Brain microvascular endothelial cell (primary cell): ENCODE data around the gene SEMA3D.
A peak's percentile ranks its signal among the peaks of the same experiment; 100 is the strongest.

Source experiments
- DNase-seq: peaks from one replicate; pipeline ENCODE4 v3.0.0-alpha.2; 2020
- H3K27ac ChIP-seq: fragments of 250-450 bp; sonication (Bioruptor Pico); 2 replicates; pipeline ENCODE4 v1.5.1; 2020; ENCODE audit warnings: mild to moderate bottlenecking, moderate library complexity
- H3K27me3 ChIP-seq: fragments of 250-450 bp; sonication (Bioruptor Pico); replicated peaks from 2 replicates; pipeline ENCODE4 v1.5.1; 2020; ENCODE audit warnings: mild to moderate bottlenecking
- H3K36me3 ChIP-seq: fragments of 250-450 bp; sonication (Bioruptor Pico); replicated peaks from 2 replicates; pipeline ENCODE4 v1.5.1; 2020; ENCODE audit warnings: mild to moderate bottlenecking
- H3K4me3 ChIP-seq: 2 replicates; pipeline ENCODE4 v1.5.1; 2011; ENCODE audit warnings: low read depth, mild to moderate bottlenecking, control low read depth, low read length, moderate library complexity
- in situ Hi-C: cut with HindIII; loops from 2 replicates; pipeline ENCODE4 v1.10.0; 2017; ENCODE audit warnings: low sequenced_read_pairs, low pct_ligation_motif_present
- TF ChIP-seq, protein P1 (sequence below): IDR thresholded peaks from 2 replicates; pipeline ENCODE4 v1.5.1; 2011; ENCODE audit warnings: low read depth, mild to moderate bottlenecking, moderate library complexity, low read length, control low read depth, inconsistent platforms; ENCODE audit errors: missing control alignments

SEMA3D gene

DNA sequence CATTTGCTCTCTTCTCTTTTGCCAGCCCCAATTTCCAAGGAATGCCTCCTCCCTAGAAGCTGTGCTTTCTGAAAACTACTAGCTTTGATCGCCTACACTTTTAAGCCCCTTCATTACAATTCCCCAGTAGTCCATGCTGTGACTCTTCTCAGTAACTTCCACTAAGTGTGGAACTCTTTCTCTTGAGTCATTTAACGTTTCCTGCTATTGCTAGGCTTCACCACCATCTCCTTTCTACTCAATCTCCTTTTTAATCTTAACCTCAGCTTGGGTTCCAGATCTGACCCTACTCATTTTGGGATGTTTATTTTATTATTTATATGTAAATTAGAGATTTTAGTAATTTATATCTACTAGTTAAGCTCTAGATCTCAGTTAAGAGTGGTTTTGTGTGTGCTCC lies 14.4 kb upstream of the SEMA3D start:
- in situ Hi-C loops: no loop called here
- DNase-seq: no peak

DNA sequence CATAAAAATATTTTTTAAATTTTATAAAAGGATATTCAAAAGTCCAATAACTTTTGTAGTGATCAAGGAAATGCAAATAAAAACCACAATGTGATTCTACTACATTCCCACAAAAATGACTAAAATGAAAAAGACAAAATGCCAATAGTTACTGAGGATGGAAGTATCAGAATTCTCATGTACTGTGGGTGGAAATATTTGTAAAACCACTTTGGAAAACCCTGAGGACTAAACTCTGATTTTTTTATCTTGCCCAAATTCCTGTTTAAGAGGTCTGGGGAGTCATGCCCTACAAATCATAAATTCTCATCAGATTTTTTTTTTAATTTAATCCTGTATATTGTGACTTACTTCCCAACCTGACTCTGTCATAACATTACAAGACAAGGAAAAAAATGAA lies 9.8 kb upstream of the SEMA3D start:
- H3K4me3 ChIP-seq: no peak overlapping the region
- DNase-seq: no peak
- in situ Hi-C loops: loop anchor here (25.0 kb wide), 1 partner anchor 134 kb away; no protein-coding TSS in a partner anchor
- no peaks in the 10 kb centered on the region for H3K27me3 ChIP-seq
- no peak overlapping the region for H3K27ac ChIP-seq
- TF ChIP-seq, protein P1, sequence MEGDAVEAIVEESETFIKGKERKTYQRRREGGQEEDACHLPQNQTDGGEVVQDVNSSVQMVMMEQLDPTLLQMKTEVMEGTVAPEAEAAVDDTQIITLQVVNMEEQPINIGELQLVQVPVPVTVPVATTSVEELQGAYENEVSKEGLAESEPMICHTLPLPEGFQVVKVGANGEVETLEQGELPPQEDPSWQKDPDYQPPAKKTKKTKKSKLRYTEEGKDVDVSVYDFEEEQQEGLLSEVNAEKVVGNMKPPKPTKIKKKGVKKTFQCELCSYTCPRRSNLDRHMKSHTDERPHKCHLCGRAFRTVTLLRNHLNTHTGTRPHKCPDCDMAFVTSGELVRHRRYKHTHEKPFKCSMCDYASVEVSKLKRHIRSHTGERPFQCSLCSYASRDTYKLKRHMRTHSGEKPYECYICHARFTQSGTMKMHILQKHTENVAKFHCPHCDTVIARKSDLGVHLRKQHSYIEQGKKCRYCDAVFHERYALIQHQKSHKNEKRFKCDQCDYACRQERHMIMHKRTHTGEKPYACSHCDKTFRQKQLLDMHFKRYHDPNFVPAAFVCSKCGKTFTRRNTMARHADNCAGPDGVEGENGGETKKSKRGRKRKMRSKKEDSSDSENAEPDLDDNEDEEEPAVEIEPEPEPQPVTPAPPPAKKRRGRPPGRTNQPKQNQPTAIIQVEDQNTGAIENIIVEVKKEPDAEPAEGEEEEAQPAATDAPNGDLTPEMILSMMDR: no peak
- H3K36me3 ChIP-seq: no peaks in the 10 kb centered on the region

More for the DNA sequence above, 14.4 kb upstream of the SEMA3D start:
- Histone ChIP-seq H3K27me3 (no peaks in the 10 kb centered on the region), H3K4me3 (no peak overlapping the region), H3K27ac (no peak overlapping the region), H3K36me3 (no peaks in the 10 kb centered on the region)
- TF ChIP-seq, protein P1: no peak

DNA sequence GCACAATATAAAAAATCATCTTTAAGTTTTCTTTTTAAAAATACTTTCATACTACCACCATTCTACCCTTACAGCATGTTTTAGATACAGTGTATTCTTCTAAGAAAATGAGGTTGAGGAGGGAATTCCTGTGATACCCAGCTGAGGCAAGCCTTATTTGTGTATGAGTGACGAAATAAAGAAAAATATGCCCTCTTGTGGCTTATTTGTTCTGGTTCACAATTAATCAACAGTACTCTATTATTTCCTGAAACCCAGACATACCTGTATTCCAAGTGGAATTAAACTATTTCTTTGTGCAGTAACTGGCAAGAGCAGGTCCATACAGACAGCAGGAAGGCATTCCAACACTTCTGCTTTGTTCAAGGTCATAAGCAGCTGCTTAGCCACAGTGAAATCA lies 4.5 kb upstream of the SEMA3D start:
- TF ChIP-seq, protein P1: peak; percentile 36
- in situ Hi-C loops: loop anchor here (25.0 kb wide), 1 partner anchor 129 kb away; no protein-coding TSS in a partner anchor
- DNase-seq: no peak

DNA sequence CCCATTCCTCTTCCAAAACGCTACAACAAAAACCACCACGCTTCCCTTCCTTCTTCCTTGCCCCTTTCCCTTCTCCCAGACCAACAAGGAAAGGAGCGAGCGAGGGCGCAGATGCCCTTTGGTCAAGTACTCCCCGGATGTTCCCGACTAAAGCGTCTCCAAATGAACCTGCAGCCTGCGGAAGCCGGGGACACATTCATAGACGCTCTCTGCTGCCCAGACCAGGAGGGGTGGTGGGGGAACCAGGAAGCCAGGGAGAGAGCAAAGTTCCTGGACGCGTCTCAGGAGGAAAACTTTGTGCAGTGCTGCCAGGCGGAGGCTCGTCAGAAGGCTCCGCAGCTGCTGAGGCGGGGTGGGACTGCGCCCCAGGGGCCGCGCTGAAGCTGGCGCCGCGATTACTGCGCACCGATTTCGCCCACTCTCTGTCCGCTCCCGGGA lies 754 bp downstream of the SEMA3D start:
- DNase-seq: peak; percentile 18
- H3K27ac ChIP-seq: no peak overlapping the region
- no peaks in the 10 kb centered on the region for H3K27me3 ChIP-seq
- TF ChIP-seq, protein P1: no peak
- in situ Hi-C loops: loop anchor here (25.0 kb wide), 1 partner anchor 124 kb away; no protein-coding TSS in a partner anchor
- peak overlapping the region; percentile 72 for H3K4me3 ChIP-seq
- no peaks in the 10 kb centered on the region for H3K36me3 ChIP-seq

More for the DNA sequence above, 4.5 kb upstream of the SEMA3D start:
- Histone ChIP-seq H3K4me3 (no peak overlapping the region), H3K27ac (no peak overlapping the region), H3K27me3 (no peaks in the 10 kb centered on the region), H3K36me3 (no peaks in the 10 kb centered on the region)

DNA sequence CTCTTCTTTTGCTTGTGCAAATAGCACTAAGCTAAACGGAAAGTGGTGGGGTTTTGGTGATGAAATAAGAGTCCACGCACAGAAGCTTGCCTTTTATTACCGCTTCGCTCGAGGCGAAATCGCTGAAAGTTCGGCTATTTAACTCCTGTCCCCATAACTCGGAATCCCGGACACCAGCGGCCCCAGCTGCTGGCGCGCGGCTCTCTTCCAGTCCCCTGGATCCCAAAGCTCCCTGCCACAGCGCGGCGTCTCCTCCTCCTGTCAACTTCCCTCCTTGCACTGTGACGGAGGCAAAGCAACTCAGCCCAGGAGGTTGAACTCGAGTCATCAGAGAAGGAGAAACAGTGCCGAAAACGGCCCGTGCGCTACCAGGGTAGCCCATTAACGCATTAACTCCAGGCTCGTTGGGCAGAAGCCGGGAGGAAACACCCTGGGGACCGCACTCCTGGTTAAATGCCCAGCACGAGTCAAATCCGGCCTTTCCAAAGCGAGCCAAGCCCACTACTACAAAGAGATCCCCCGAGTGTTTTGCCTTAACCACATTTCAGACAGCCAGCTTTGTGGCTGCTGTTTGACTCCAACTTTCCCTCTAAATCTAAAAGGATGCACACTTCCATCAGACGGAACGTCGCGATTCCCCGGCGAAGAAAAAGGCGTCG lies 1.3 kb downstream of the SEMA3D start:
- TF ChIP-seq, protein P1: peak; percentile 56
- Histone ChIP-seq H3K36me3 (no peaks in the 10 kb centered on the region), H3K27ac (peak overlapping the region; percentile 30), H3K27me3 (no peaks in the 10 kb centered on the region), H3K4me3 (peak overlapping the region; percentile 72)
- peak; percentile 59 for DNase-seq
- in situ Hi-C loops: loop anchor here (25.0 kb wide), 1 partner anchor 123 kb away; no protein-coding TSS in a partner anchor
